Activated CD4-positive, alpha-beta T cell treated with anti-CD3 and anti-CD28 coated beads, Interleukin-2, Interleukin-6, amounts not matched to agents 100 ng/mL and 50 ng/mL, durations not matched to agents 16 hours and 8 hours (primary cell): ENCODE results near the gene GSE1.

Experiments used
- DNase-seq: peaks from one replicate; pipeline ENCODE4 v3.0.0-alpha.2; 2020

GSE1 gene

DNA sequence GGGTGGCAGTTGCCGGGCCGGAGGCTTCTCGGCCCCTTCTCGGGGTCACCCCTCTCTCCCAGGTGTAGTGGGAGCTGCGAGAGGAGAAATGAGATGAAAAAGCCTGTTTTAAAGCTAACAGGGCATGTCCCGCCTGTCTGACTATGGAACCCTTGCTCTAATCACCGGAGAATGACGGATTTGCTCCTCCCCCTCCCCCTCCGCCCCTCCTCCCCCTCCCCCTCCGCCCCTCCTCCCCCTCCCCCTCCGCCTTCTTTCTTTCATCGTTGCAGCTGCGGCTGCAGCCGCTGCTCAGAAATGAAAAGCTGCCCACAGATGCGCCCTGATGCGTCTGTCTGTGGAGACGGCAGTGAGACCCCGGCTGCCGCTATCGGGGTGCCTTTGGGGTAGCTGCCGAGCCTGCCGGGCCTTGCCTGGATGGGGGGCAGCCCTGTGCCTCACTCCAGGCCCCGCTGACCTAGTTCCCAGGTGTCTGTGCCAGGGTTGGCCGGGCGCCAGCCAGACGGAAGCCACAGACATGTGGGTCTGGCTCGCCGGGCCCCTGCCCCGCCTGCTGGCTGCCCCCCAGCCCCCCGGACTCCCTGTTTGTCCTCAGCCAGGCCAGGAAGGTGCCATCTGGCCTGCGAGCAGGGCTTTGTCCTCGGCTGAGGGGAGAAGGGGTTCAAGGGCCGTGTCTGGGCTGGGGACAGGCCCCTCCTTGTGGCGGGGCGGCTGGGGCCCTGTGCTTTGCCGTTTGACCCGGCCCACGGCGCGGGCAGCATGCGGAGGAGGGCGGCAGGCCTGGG, 37.9 kb downstream of the GSE1 start:
- no peak for DNase-seq

DNA sequence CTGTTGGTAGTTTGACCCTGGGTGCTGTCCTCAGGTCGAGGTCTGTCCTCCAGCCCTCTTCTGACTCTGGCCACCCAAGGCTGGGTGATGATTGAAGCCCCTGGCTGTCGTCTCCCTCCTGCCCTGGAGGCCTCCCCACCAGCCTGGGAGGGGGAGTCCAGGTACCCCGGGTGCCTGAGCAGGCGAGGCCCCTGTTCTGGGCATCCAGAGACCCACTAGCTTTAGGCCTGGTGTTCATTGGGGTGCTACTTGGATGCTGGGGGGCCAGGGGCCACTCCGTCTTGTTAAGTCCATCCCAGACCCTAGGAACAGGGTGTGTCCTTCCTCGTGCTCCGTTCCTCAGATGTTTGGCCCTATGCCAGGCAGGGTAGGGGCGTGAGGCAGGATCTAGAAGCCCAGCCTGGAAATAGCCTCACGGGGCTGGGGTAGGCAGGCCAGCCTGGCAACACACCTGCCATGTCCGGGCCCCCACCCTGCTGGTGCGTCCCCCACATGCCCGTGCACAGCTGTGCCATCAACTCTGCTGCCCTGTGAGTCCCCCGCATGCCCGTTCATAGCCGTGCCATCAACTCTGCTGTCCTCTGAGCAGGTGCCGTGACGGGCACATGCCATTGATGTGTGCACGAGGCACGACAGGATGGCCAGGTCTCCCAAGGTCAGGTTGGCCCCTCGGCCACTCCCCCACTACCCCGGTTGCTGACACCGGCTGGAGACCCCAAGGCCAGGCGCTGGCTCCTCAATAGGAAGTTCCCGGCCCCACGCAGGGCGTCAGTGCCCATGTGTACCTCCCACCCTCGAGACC, 38.7 kb downstream of the GSE1 start:
- DNase-seq, result no peak

DNA sequence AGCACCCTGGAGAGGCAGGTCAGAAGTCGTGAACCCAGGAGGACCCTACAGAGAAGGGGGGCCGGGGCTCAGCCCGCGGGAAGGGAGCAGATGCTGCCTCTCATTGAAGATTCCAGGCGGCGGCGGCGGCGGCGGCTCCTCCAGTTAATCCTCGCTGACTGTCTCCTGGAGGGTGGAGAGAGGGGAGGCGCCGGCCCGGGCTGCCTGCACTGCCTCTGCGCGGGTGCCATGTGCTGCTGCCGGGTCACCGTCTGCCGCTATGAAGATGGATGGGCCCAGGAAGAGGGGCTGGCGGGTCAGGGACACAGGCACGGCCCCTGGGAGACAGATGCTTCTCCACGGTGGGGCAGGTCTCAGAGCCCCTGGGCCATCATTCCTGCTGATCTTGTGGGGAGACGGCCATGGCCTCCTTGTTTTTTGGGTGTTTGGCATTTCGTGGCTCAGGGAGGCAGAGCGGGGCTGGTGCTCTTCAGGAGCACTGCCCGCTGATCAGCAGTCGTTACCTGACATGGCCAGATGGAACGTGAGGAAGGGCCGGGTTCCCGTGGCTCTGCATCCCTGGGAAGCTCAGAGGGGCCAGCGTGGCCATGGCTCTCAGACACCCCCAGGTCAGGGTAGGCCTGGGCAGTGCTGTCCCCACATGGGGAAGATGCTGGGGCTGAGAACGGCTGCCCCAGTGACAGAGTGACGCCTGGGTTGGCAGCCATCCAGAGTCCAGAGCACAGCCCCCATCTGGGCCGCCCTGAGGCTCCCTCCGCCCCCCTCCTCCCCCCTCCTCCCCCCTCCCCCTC, 39.5 kb downstream of the GSE1 start:
- DNase-seq, result no peak

DNA sequence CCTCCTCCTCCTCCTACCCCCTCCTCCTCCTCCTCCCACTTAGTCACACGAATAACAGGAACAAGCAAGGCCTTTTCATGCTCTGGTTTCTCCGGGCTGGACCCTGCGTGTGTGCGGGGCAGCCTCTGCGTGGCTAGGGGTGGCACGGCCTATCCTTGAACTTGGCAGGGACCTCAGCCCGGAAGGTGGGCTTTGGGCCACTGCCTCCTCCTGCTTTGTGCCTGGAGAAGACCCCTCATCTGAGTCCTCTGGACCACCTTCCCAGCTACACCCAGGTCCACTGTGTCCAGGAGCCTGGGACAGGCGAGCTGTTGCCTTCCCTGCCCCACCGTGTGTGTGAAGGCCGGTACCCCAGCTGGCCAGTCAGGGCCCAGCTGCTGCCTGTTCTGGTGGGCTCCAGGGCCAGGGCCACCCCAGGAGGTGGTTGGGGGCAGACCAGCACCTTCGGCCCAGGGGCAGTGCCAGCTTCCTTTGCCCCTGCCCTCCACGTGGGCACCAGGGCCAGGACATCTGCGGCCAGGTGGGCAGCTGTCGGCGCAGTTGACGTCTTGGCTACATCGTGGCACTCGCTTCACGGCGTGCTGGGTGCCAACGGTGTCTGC, 40.3 kb downstream of the GSE1 start:
- DNase-seq, result no peak

DNA sequence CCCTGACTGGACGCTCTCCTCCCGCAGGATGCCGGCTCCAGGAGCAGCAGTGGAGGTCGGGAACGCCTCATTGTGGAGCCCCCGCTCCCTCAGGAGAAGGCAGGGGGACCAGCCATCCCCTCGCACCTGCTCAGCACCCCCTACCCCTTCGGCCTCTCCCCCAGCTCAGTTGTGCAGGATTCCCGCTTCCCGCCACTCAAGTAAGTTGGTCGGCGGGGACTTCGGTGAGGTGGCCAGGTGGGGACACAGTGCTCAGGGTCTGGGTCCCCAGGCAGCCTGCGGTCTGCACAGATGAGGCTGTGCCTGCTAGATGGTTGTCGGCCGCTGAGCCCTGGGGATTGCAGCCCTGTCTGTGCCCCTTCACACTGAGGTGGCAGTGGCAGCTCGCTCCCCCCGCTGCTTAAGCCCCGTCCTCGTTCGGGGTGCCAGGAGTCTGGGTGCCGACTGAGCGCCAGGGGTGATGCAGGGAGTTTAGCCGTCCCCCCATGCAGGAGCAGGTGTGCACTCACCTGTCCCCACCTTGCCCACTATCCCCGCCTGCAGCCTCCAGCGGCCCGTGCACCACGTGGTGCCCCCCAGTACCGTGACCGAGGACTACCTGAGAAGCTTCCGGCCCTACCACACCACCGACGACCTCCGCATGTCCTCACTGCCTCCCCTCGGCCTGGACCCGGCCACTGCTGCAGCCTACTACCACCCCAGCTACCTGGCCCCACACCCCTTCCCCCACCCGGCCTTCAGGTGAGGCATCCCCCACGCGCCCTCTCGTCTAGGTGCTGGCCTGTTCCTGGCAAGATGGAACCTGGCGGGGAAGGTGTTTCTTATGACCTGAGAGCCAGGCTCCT, 41.4 kb downstream of the GSE1 start:
- no peak for DNase-seq

DNA sequence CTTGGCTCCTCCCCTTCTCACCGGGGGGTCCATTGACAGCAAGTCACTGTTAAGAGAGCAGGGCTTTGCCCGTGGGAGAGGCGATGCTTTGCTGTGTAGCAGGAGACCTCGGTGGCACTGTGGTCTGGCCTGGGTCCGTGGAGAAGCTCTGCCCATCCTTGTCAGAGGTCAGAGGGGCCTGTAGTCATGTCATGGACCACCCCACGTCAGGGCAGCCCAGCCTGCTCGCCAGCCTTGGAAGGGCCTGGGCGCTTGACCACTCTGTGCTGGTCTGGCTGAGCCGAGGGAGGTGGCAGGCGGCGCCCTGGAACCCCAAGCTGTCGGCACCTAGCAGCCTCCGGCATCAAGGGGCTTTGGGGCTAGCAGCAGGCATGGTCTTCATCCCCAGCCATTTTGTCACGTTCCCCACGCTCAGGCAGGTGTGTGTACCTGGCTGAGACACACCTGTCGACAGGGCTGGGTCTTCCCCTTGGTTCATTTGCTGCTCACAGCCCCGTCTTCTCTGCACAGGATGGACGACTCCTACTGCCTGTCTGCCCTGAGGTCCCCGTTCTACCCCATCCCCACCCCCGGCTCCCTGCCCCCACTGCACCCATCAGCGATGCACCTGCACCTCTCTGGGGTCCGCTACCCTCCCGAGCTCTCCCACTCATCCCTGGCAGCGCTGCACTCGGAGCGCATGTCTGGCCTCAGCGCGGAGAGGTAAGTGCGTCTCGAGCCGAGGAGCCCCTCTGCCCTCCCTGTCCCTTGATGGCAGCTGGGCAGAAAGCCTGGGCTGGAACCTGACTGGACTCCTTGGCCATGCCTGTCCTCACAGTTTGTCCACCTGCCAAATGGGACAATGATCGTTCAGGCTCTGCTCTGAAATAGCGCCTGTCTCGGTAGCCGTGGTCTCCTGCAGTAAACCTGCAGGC, 42.4 kb downstream of the GSE1 start:
- DNase-seq, result no peak

DNA sequence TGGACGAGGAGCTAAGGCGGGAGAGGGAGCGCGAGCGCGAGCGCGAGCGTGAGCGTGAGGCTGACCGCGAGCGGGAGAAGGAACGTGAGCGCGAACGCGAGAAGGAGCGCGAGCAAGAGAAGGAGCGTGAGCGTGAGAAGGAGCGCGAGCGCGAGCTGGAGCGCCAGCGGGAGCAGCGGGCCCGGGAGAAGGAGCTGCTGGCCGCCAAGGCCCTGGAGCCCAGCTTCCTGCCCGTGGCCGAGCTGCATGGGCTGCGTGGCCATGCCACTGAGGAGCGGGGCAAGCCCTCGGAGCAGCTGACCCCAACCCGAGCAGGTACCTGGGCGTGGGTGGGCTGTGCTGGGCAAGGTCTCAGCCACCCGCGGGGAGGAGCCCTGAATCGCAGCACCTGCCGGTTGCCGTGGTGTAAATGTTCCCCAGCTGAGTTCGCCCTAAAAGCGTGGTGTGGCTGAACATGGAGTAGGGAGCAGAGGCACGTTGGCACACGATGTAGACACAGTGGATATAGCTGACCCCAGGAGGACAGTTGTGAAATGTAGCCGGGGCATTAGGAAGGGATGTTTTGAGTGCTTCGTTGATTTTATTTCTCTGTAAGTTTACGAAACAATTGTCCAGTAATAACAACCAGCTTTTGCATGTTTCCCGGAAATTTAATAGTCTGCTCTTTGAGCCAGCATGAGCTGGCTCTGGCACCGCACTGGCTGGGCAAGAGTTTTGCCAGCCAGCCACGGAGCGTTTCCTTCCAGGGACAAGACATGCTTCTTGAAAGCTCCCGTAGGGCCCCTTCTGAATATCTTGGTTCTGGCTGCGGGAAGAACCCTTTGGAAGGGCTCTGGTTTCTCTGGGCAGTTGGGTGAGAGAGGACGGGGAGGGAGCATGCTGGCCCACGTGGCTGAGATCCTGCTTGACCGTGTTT, 43.5 kb downstream of the GSE1 start:
- DNase-seq, result no peak

DNA sequence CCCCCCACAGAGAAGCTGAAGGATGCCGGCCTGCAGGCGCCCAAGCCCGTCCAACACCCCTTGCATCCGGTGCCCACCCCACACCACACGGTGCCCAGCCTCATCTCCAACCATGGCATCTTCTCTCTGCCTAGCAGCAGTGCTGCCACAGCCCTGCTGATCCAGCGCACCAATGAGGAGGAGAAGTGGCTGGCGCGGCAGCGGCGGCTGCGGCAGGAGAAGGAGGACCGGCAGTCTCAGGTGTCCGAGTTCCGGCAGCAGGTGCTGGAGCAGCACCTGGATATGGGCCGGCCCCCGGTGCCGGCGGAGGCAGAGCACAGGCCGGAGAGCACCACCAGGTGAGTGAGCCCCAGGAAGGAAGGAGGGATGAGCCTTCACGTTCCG, 44.1 kb downstream of the GSE1 start:
- no peak for DNase-seq

DNA sequence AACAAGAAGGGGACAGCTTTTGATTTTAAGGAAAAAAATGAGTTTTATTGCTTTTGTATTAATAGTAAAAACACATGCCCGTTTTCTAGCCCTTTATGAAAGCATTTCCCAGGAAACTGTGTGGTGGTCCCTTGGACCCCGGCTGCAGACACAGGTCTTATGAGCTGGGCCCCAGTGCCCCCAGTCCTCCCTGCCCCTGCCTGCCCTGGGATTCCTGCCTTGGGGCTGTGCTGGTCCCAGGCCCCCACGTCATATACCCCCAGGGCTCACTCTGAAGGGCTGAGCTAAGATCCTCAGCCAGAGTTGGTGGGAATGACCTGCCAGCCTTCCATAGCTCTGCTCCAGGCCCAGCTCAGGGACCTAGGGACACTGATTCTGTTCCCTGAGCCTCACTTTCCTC, 44.9 kb downstream of the GSE1 start:
- DNase-seq, result no peak

DNA sequence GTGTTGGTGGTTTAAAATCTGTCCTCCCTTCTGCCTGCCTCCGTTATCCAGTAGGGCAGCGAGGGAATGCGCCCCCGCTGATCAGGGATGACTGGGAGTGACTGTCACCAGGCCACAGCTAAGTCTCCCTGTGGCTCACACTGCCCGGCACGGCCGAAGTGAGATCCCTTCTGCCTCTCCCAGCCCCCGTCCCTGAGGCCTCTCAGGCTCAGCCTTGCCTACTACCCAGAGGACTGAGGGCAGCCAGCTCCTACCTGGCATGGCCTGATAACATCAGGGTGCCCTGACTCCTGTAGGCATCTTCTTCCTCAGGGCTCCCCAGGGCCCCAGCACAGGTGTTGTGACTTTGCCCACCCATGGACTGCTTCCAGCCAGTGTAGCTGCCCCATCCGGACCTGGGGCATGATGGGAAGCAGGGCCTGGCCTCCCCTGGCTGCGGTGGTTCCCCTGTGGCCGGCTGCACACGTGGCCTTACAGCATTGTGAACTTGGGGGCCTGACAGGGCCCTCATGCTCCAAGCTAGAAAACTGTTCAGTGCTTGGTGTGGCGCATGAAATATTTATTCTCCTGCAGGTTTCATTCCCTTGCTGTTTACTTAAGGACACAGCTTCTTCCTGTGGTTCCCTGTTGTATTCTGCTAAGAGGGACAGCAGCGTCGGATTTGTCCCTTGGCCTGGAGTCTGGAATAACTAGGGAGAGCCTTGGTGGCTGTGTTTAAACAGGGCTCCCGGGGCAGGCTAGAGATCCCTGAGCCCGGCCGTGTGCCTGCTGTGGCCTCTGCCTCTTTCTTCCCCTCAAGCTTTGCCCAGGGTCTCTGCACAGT, 45.6 kb downstream of the GSE1 start:
- no peak for DNase-seq

DNA sequence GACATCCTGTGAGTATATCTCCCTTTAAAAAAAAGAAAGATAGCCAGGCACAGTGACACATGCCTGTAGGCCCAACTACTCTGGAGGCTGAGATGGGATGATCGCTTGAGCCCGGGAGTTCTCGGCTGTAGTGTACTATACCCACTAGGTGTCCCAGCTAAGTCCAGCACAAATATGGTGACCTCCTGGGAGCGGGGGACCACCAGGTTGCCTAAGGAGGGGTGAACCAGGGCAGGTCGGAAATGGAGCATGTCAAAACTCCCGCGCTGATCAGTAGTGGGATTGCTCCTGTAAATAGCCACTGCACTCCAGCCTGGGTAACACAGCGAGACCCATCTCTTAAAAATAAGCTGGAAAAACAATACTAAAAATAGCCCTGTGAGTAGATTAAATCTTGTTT, 46.2 kb downstream of the GSE1 start:
- DNase-seq, result no peak

DNA sequence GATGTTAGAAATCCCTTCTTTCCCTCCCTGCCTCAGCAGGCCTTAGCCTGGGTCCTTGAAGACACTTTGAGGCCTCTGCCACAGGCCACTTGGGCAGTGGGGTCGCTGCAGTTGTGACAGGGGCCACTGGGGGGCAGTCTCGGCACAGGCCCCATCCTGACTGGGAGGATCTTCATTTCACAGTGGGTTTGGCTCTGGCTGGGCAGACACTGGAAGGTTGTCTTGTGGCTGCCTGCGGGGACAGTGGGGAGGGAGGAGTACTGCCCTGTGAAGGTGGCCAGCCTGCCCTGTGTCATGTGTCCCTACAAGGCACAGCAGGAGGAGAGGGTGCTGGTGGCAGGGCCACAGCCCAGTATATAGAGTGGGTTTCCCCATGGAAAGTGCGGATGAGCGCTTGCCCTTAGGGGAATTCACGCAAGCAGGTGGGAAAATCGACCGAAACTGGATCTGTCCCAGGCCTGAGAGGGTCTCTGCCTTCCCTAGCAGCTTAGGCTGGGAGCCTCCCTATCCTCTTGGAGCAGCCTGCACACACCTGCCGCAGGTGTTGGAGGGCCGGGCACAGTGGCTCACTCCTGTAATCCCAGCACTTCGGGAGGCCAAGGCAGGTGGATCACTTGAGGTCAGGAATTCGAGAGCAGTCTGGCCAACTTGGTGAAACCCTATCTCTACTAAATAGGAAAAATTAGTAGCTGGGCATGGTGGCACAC, 46.8 kb downstream of the GSE1 start:
- peak; percentile 75 for DNase-seq

DNA sequence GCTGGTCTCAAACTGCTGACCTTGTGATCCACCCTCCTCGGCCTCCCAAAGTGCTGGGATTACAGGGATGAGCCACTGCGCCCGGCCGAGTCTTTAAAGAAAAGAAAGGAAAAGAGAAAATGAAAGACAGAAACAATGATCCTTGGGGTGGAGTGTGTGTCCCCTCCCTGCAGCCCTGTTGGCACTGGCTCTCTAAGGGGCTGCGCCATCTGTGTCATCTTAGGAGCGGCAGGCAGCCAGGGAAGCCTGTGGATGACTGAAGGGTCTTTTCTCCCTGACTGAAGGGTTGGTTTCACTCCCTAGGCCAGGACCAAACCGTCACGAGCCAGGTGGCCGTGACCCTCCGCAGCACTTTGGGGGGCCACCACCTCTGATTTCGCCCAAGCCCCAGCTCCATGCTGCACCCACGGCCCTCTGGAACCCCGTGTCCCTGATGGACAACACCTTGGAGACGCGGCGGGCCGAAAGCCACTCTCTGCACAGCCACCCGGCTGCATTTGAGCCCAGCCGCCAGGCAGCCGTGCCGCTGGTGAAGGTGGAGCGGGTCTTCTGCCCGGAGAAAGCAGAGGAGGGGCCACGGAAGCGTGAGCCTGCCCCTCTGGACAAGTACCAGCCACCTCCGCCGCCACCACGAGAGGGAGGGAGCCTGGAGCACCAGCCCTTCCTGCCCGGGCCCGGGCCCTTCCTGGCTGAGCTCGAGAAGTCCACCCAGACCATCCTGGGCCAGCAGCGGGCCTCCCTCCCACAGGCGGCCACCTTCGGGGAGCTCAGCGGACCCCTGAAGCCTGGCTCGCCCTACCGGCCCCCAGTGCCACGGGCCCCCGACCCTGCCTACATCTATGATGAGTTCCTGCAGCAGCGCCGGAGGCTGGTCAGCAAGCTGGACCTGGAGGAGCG, 48.0 kb downstream of the GSE1 start:
- no peak for DNase-seq

DNA sequence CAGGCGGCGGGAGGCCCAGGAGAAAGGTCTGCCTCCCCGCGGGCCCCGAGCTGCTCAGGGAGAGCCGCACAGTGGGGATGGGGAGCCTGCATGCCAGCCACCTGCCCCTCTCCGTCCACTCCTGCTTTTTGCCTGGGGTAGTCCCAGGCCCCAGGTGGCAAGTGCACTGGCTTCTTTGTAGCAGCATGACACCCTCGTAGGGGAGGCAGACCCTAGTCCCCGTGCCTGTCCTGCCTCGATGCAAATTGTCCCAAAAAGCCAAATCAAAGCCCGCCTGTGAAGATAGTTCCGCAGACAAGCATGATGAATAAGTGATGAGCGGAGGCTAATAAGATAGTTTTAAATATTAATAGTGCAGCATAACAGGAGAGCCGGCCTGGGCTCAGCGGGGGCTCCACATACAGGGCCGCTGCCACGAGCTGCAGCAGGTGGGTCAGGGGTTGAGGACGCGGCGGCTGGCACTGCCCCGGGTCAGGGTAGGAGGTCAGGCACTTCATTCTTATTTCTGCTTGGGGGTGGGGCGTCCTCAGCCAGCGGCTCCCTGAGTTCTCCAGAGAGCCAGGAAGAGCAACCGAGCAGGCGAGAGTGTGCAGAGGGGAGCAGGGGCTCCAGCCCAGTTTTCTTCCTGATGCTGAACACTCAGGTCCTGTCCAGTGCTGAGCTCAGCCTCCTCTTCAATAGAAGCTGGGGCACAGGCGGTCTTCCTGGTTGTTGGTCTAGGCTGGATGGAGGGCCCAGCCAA, 48.8 kb downstream of the GSE1 start:
- DNase-seq, result no peak

DNA sequence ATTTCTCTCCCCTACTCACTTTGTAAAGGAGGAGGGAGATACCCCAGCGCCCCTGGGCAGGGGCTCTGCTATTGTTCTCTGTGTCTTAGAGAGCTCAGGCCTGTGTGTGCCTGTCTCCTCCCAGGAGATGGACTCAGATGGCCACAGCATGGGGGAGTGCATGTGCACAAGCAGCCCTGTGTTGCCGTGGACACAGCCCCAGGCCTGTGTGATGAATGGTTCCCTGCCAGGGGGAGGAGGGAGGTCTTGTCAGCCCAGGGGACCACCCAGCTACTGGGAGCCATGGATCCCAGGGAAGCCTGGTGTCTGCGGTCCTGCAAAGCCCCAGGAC, 49.3 kb downstream of the GSE1 start:
- no peak for DNase-seq

DNA sequence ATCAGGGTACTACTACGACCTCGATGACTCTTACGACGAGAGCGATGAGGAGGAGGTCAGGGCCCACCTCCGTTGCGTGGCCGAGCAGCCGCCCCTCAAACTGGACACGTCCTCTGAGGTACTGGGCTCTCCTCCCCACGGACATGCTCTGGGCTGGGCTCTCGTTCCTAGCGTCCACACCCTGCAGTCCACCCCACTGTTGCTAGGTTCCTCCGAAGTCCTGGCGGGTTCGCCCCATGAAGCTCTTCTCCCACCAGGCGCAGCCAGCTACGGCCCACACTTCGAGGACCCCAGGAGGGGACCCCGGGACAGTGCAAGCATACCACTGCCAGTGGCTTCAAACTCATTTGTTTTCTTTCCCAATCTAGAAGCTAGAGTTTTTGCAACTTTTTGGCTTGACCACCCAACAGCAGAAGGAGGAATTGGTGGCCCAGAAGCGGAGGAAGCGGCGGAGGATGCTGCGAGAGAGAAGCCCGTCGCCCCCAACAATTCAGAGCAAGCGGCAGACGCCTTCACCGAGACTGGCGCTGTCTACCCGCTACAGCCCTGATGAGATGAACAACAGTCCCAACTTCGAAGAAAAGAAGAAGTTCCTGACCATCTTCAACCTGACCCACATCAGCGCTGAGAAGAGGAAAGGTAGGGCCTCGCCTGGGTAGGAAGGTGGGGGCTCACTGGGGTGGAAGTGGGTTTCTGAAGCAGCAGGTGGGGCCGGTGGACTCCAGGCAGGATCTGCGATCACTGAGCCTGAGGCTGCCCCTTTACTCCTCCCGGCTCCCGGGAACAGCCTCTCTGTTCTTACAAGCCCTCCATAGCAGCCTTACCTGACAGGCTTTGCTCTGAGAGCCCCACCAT, 50.1 kb downstream of the GSE1 start:
- DNase-seq, result no peak
